Neural cell (in vitro differentiated cells): Measurements from ENCODE around the gene ZDHHC7. TPM values are rescaled to one million over a fixed set of nuclear protein-coding genes. Genes with fewer than 3 reads are reported as not detected.

ENCODE experiments used
- H2AFZ ChIP-seq: fragments of 200-600, 300-800 bp; sonication (generic), shearing (Covaris generic); 2 replicates; pipeline ENCODE4 v1.6.0; 2014; ENCODE audit warnings: low read depth, mild to moderate bottlenecking, antibody characterized with exemption, low read length, moderate library complexity
- H3F3A ChIP-seq: fragments of 200-600 bp; shearing (Covaris generic); 2 replicates; pipeline ENCODE4 v1.6.1; 2016; ENCODE audit warnings: mild to moderate bottlenecking, moderate library complexity, mixed read lengths, antibody characterized with exemption, low read length; ENCODE audit not compliant: insufficient read depth, poor library complexity, severe bottlenecking
- H3K27ac ChIP-seq: fragments of 200-600, 300-800 bp; sonication (generic), shearing (Covaris generic); 2 replicates; pipeline ENCODE4 v1.5.1; 2014; ENCODE audit warnings: mild to moderate bottlenecking, low read length, moderate library complexity
- H3K27me3 ChIP-seq: fragments of 300-800, 200-600 bp; sonication (generic), shearing (Covaris generic); 2 replicates; pipeline ENCODE4 v1.6.0; 2014; ENCODE audit warnings: mild to moderate bottlenecking, low read depth, low read length, moderate library complexity; ENCODE audit not compliant: insufficient read depth
- H3K36me3 ChIP-seq: fragments of 300-800, 200-600 bp; sonication (generic), shearing (Covaris generic); 2 replicates; pipeline ENCODE4 v1.5.1; 2014; ENCODE audit warnings: mild to moderate bottlenecking, antibody characterized with exemption, low read length, moderate library complexity; ENCODE audit not compliant: insufficient read depth
- H3K4me2 ChIP-seq: fragments of 300-800, 200-600 bp; sonication (generic), shearing (Covaris generic); 2 replicates; pipeline ENCODE4 v1.6.0; 2014; ENCODE audit warnings: mild to moderate bottlenecking, low read length
- H3K4me3 ChIP-seq: fragments of 300-800, 200-600 bp; sonication (generic), shearing (Covaris generic); 2 replicates; pipeline ENCODE4 v1.5.1; 2014; ENCODE audit warnings: mild to moderate bottlenecking, low read length, moderate library complexity
- H3K79me2 ChIP-seq: fragments of 200-600 bp; shearing (Covaris generic); replicated peaks from 2 replicates; pipeline ENCODE4 v1.6.0; 2014; ENCODE audit warnings: mild to moderate bottlenecking, low read length, moderate library complexity; ENCODE audit not compliant: insufficient read depth
- H3K9ac ChIP-seq: fragments of 300-800, 200-600 bp; sonication (generic), shearing (Covaris generic); 2 replicates; pipeline ENCODE4 v1.6.1; 2016; ENCODE audit warnings: mild to moderate bottlenecking, low read length, mixed read lengths
- H3K9me2 ChIP-seq: fragments of 200-600 bp; shearing (Covaris generic); 2 replicates; pipeline ENCODE4 v1.6.1; 2016; ENCODE audit warnings: mild to moderate bottlenecking, low read length, mixed read lengths; ENCODE audit not compliant: insufficient read depth
- H3K9me3 ChIP-seq: fragments of 200-600, 300-800 bp; sonication (generic), shearing (Covaris generic); 2 replicates; pipeline ENCODE4 v1.6.1; 2016; ENCODE audit warnings: mild to moderate bottlenecking, mixed run types, low read length, moderate library complexity, mixed read lengths
- H4K20me1 ChIP-seq: fragments of 200-600 bp; shearing (Covaris generic); 2 replicates; pipeline ENCODE4 v1.6.1; 2016; ENCODE audit warnings: mild to moderate bottlenecking, mixed run types; ENCODE audit not compliant: insufficient read depth
- EP300 ChIP-seq: fragments of 450-650 bp; conservative IDR thresholded peaks from 2 replicates; pipeline ENCODE4 v1.6.1; 2014; ENCODE audit warnings: antibody characterized with exemption, mild to moderate bottlenecking, moderate library complexity; ENCODE audit not compliant: poor library complexity, severe bottlenecking
- EZH2 ChIP-seq: fragments of 200-600, 300-800 bp; shearing (Covaris generic), sonication (generic); IDR thresholded peaks from 2 replicates; pipeline ENCODE4 v1.6.1; 2014; ENCODE audit warnings: antibody characterized with exemption, low read length, borderline replicate concordance, mild to moderate bottlenecking; ENCODE audit not compliant: insufficient read depth, poor library complexity, severe bottlenecking
- MXI1 ChIP-seq: fragments of 450-650 bp; conservative IDR thresholded peaks from 2 replicates; pipeline ENCODE4 v1.6.1; 2014; ENCODE audit warnings: antibody characterized with exemption, mild to moderate bottlenecking; ENCODE audit not compliant: poor library complexity, severe bottlenecking
- POLR2AphosphoS5 ChIP-seq: IDR thresholded peaks from 2 replicates; pipeline ENCODE4 v1.6.1; 2012
- RAD21 ChIP-seq: fragments of 450-650 bp; conservative IDR thresholded peaks from 2 replicates; pipeline ENCODE4 v1.6.1; 2014; ENCODE audit warnings: antibody characterized with exemption, mild to moderate bottlenecking, moderate library complexity
- SMC3 ChIP-seq: fragments of 450-650 bp; conservative IDR thresholded peaks from 2 replicates; pipeline ENCODE4 v1.6.1; 2014; ENCODE audit warnings: antibody characterized with exemption, mild to moderate bottlenecking, moderate library complexity; ENCODE audit not compliant: poor library complexity
- TAF1 ChIP-seq: IDR thresholded peaks from 2 replicates; pipeline ENCODE4 v1.6.1; 2012; ENCODE audit warnings: low read depth
- polyA plus RNA-seq: library from polyadenylated mRNA; depleted of rRNA; stranded (reverse); fragments of >200 nt; gene quantifications from 2 replicates; pipeline ENCODE4 v1.2.3, GENCODE V29; 2014
- TF ChIP-seq, protein P1 (sequence below): fragments of 450-650 bp; IDR thresholded peaks from 2 replicates; pipeline ENCODE4 v1.5.1; 2014; ENCODE audit warnings: antibody characterized with exemption, mild to moderate bottlenecking, moderate library complexity; ENCODE audit not compliant: poor library complexity, severe bottlenecking
- TF ChIP-seq, protein P2 (sequence below): IDR thresholded peaks from 2 replicates; pipeline ENCODE4 v1.6.1; 2012; ENCODE audit warnings: borderline replicate concordance

The ZDHHC7 gene
- polyA plus RNA-seq, 1 donor from 2014 or later: 33.8 TPM

DNA sequence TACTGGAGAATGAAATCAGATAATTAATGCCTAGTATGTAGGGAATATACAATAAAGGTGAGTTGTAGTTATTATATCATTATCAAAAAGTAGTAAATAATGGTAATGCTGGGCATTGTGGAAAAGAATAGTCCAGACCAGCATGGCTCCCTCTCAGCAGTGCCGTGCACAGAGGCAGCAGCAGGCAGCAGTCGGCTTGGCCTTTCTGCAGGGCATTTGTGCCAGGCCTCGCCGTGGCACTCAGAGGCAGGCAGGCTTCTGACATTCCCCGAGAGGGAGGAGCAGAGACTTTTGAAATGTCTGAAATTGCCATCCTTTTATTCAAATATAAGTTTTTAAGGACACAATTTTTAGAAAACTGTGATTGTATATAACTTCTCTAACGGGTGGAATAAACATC lies 31.3 kb upstream of the ZDHHC7 start:
- Histone ChIP-seq H3K9ac (no peak overlapping the region), H3K9me3 (no peaks in the 10 kb centered on the region), H3K79me2 (no peaks in the 10 kb centered on the region), H3K36me3 (no peaks in the 10 kb centered on the region), H3K4me3 (no peak overlapping the region), H2AFZ (no peak overlapping the region), H3K4me2 (no peak overlapping the region), H3K9me2 (no peaks in the 10 kb centered on the region), H3K27me3 (no peaks in the 10 kb centered on the region), H3K27ac (no peak overlapping the region), H4K20me1 (no peaks in the 10 kb centered on the region), H3F3A (no peaks in the 10 kb centered on the region)
- no peak for TF ChIP-seq POLR2AphosphoS5

DNA sequence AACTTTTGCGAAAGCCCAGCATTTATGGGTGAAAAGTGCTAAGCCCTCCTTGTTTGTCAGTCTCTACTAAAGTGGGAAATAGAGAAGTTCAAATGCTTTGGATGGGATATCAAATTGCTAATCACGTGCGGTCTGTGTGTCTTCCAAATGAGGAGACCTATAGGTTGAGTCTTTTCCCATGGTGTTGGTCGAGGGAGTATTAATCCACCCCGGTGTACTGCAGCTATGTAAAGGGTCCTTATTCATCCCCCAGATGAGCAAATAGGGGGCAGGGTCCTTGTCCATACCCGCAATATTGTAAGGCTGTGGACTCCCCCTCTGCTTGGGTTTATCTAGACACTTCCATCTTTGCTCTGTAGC lies 30.8 kb upstream of the ZDHHC7 start:
- H2AFZ ChIP-seq: no peak overlapping the region
- no peaks in the 10 kb centered on the region for H3K79me2 ChIP-seq
- H3K27me3 ChIP-seq: no peaks in the 10 kb centered on the region
- no peak overlapping the region for H3K27ac ChIP-seq
- TF ChIP-seq EZH2: no peak
- TF ChIP-seq, protein P1, sequence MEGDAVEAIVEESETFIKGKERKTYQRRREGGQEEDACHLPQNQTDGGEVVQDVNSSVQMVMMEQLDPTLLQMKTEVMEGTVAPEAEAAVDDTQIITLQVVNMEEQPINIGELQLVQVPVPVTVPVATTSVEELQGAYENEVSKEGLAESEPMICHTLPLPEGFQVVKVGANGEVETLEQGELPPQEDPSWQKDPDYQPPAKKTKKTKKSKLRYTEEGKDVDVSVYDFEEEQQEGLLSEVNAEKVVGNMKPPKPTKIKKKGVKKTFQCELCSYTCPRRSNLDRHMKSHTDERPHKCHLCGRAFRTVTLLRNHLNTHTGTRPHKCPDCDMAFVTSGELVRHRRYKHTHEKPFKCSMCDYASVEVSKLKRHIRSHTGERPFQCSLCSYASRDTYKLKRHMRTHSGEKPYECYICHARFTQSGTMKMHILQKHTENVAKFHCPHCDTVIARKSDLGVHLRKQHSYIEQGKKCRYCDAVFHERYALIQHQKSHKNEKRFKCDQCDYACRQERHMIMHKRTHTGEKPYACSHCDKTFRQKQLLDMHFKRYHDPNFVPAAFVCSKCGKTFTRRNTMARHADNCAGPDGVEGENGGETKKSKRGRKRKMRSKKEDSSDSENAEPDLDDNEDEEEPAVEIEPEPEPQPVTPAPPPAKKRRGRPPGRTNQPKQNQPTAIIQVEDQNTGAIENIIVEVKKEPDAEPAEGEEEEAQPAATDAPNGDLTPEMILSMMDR: no peak
- no peak for TF ChIP-seq SMC3
- TF ChIP-seq MXI1: no peak
- TF ChIP-seq TAF1: no peak
- TF ChIP-seq, protein P2, sequence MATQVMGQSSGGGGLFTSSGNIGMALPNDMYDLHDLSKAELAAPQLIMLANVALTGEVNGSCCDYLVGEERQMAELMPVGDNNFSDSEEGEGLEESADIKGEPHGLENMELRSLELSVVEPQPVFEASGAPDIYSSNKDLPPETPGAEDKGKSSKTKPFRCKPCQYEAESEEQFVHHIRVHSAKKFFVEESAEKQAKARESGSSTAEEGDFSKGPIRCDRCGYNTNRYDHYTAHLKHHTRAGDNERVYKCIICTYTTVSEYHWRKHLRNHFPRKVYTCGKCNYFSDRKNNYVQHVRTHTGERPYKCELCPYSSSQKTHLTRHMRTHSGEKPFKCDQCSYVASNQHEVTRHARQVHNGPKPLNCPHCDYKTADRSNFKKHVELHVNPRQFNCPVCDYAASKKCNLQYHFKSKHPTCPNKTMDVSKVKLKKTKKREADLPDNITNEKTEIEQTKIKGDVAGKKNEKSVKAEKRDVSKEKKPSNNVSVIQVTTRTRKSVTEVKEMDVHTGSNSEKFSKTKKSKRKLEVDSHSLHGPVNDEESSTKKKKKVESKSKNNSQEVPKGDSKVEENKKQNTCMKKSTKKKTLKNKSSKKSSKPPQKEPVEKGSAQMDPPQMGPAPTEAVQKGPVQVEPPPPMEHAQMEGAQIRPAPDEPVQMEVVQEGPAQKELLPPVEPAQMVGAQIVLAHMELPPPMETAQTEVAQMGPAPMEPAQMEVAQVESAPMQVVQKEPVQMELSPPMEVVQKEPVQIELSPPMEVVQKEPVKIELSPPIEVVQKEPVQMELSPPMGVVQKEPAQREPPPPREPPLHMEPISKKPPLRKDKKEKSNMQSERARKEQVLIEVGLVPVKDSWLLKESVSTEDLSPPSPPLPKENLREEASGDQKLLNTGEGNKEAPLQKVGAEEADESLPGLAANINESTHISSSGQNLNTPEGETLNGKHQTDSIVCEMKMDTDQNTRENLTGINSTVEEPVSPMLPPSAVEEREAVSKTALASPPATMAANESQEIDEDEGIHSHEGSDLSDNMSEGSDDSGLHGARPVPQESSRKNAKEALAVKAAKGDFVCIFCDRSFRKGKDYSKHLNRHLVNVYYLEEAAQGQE: no peak
- TF ChIP-seq EP300: no peak
- TF ChIP-seq RAD21: no peak
- TF ChIP-seq POLR2AphosphoS5: no peak
- H3K4me3 ChIP-seq: no peak overlapping the region
- no peaks in the 10 kb centered on the region for H3F3A ChIP-seq
- H4K20me1 ChIP-seq: no peaks in the 10 kb centered on the region
- no peaks in the 10 kb centered on the region for H3K9me2 ChIP-seq
- no peak overlapping the region for H3K9ac ChIP-seq
- H3K36me3 ChIP-seq: no peaks in the 10 kb centered on the region
- H3K9me3 ChIP-seq: no peaks in the 10 kb centered on the region
- H3K4me2 ChIP-seq: no peak overlapping the region
